TTC549 (cell line): Measurements from ENCODE around the gene TRMO.
"Not testable (repeated sequence)": the region's sequence is repeated elsewhere in the genome, so short reads cannot be mapped to it uniquely, and the experiment has no call there.

Experiments used
- FAIRE-seq: peaks from 2 replicates; lab custom pipeline; 2012; peaks lifted over from hg19 to GRCh38; lab: Jason Lieb, UNC

The TRMO gene, protein sequence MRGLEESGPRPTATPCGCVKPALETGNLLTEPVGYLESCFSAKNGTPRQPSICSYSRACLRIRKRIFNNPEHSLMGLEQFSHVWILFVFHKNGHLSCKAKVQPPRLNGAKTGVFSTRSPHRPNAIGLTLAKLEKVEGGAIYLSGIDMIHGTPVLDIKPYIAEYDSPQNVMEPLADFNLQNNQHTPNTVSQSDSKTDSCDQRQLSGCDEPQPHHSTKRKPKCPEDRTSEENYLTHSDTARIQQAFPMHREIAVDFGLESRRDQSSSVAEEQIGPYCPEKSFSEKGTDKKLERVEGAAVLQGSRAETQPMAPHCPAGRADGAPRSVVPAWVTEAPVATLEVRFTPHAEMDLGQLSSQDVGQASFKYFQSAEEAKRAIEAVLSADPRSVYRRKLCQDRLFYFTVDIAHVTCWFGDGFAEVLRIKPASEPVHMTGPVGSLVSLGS

DNA sequence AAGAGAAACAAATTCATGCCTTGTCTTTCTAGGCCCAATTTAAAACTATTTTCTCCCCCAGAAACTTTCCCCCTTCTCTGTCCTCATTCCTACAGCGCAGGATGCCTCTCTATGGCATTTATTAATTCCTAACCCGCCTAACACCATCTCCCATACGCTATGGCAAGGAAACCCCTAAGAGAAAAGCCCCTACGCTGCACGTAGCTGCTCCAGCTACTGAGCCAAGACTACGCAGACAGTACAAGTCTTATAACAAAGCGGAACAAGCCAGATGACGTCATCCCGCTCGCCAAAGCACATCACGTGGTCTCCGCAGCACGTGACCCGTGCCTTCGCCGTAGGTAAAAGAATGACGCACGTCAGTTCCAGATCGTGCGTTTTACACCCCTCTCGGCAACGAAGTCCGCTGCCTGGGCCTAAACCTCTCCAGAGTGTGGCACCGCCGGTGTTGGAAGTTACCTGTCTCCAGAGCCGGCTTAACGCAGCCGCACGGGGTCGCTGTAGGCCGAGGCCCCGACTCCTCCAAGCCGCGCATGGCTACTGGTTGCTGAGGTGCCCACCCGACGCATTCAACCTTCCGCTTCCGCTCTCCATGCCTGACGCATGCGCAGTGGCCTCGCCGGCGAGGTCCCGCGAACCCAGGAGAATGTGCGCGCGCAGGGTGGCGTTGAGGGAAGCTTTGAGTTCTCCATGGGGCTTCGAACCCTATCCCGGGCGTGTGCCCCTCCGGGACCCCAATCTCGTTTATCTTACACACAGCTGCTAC, at the start of gene TRMO:
TSS of gene TRMO (minus strand) at position 542 of the 766 bp plus-strand sequence. CDS start at position 535, 7 bp downstream.
- no peak for FAIRE-seq

DNA sequence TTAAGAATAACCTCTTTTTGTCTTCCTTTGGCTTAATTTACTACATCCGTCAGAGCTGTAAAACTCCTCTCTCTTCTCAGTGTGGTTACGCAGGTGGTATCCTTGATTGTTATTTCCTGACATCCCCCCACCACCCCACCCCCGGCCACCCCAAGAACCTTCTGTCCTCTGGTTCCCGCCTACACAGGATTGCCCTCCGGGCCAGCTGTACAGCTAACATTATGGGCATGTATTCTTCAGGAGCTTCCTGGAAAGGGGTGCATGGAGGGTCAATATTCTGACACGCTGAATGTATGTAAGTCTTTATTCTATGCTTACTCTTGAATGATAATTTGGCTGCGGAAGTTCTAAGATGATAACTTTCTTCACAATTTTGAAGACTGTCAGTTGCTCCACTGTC, 47.9 kb upstream of the TRMO start:
- no peak for FAIRE-seq

- FAIRE-seq = no peak
These were observed 46.7 kb upstream of the TRMO start for GRCh38 chr9:97969014-97969413.

DNA sequence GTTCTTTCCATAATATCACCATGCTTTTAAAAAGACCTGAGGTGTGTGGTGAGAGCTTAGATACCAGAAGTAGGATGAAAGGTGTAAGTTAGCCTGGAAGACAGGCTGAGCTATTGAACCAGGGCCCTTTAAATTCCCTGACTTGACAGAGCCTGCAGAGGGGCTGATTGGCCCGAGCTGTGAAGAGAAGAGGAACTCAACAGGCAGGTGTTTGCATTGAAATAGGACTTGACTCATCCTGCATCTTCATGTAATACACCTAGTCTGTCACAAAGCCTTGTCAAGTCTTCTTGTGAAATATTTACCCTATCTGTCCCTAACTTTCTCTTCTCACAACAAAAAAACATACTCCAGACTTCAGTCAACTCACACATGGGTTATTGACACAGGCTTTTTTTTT, 44.2 kb upstream of the TRMO start:
- no peak for FAIRE-seq

GRCh38 chr9:97964901-97965300, 42.6 kb upstream of the TRMO start:
- no peak for FAIRE-seq

GRCh38 chr9:97963232-97963631, 40.9 kb upstream of the TRMO start:
- FAIRE-seq = no peak

DNA sequence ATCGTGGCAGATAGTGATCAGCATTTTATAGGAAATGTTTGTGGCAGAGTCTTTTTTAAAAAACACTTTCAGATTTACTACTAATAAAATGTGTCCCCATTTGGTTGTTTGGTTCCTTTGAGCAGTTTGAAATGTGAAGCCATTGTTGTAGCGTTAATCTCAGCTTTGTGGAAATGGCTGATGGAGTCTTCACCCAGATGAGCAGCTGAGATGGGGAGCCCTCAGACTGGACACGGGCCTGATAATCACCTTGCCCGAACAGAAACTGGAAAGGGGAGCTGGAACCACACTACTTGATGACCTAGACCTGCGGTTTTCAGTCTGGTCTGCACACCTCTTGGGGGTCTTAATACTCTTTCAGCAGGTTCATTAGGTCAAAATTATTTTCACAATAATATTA, 40.3 kb upstream of the TRMO start:
- no peak for FAIRE-seq

GRCh38 chr9:97962136-97962535, 39.8 kb upstream of the TRMO start:
- no peak for FAIRE-seq

- no peak for FAIRE-seq
These were observed 39.1 kb upstream of the TRMO start for GRCh38 chr9:97961361-97961760.

GRCh38 chr9:97960678-97961328, 38.5 kb upstream of the TRMO start:
- not testable (repeated sequence) for FAIRE-seq

DNA sequence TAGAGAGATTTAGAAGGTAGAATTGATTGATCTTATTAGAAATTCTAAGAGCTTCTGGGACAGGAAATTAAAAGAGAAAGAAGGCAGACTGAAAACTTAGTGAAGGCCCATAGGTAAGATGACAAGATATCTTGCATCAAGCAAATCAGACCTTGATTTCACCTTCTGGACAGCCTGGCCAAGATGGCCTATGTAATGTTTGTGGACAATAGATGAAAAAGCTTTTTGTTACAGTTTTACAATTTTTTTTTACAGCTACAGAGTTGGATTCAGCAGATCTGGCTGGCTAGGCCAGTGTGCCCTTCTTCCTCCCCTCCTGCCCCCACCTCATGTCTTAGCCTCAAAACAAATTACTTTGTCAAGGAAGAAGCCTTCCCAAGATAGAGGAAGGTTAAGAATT, 37.3 kb upstream of the TRMO start:
- FAIRE-seq = no peak

GRCh38 chr9:97958812-97959511, 36.7 kb upstream of the TRMO start:
- FAIRE-seq = no peak

- FAIRE-seq = no peak
These were observed 34.0 kb upstream of the TRMO start for GRCh38 chr9:97956331-97956730.

DNA sequence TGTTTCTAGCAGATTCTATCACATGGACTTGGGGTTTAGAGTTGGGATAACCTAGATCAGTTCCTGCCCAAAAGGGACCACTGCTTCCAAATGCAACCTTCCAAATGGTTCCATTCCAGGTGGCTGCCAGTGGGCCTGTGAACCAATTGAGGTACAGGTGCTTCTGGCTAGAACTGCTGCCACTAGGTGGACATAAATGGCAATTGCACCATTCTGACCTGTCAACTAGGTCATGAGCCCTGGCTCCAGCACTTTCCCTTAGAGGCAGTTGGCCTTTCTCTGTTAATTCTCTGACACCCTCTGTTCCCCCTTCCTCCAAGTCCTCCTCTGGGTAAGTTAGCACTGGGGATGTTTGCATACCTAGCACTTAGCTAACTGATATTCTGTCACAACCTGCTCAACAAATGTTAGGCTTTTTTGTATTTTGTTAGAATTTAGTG, 32.3 kb upstream of the TRMO start:
- FAIRE-seq = no peak

DNA sequence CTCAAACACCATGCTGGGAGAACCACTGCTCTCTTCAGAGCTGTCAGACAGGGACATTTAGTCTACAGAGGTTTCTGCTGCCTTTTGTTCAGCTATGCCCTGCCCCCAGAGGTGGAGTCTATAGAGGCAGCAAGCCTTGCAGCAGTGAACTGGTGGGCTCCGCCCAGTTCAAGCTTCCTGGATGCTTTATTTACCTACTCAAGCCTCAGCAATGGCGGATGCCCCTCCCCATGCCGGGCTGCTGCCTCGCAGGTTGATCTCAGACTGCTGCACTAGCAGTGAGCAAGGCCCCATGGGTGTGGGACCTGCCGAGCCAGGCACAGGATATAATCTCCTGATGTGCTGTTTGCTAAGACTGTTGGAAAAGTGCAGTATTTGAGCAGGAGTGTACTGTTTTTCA, 28.6 kb upstream of the TRMO start:
- not testable (repeated sequence) for FAIRE-seq

DNA sequence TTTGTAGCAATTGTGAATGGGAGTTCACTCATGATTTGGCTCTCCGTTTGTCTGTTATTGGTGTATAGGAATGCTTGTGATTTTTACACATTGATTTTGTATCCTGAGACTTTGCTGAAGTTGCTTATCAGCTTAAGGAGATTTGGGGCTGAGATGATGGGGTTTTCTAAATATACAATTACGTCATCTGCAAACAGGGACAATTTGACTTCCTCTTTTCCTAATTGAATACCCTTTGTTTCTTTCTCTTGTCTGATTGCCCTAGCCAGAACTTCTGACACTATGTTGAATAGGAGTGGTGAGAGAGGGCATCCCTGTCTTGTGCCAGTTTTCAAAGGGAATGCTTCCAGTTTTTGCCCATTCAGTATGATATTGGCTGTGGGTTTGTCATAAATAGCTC, 24.8 kb upstream of the TRMO start:
- FAIRE-seq = not testable (repeated sequence)

DNA sequence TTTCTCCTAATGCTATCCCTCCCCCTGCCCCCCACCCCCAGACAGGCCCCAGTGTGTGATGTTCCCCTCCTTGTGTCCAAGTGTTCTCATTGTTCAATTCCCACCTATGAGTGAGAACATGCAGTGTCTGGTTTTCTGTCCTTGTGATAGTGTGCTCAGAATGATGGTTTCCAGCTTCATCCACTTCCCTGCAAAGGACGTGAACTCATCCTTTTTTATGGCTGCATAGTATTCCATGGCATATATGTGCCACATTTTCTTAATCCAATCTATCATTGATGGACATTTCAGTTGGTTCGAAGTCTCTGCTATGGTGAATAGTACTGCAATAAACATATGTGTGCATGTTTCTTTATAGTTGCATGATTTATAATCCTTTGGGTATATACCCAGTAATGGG, 23.2 kb upstream of the TRMO start:
- not testable (repeated sequence) for FAIRE-seq

DNA sequence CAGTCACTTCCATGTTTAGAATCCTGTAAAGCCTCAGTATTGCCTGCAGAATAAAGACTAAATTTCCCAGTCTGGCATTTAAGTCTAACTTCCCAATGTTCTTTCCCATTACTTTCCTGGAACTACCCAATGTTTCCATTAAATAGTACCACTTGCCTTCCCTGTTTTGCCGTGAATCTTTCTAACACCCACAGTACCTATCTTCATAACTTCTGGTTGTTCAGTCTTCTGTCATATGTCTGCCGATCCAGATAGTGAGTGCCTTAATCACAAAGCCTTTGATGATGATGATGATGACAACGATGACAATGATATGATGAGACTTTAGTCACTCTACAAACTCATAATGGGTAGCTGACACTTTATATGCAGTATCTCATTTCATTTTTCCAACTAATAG, 22.3 kb upstream of the TRMO start:
- no peak for FAIRE-seq

- no peak for FAIRE-seq
These were observed 21.1 kb upstream of the TRMO start for GRCh38 chr9:97943308-97943855.

GRCh38 chr9:97941323-97941722, 19.0 kb upstream of the TRMO start:
- no peak for FAIRE-seq

- no peak for FAIRE-seq
These were observed 18.4 kb upstream of the TRMO start for GRCh38 chr9:97940741-97941140.

DNA sequence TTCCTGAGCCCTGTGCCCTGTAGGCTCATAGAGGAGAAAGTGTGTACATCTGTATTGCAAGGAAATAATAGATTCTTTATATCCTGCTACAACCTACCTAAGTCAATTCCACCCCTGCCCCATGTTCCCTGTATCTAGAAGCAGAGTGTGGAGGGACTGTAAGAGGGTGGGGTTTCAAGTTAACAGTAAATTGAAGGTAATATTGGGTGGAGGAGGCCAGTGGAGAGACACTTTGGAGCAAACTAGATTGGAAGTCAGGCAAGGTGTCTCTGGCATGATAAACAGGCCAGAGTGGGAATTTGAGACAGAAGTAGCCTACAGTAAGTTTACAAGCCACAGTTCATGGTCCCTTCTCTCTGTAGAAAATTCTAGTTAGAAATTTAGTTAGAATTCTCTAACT, 17.9 kb upstream of the TRMO start:
- no peak for FAIRE-seq
